Left kidney (tissue), 2 donors: ENCODE results near the gene IL16. TPM values are rescaled to one million over a fixed set of nuclear protein-coding genes. Genes with fewer than 3 reads are reported as not detected.

Source experiments
- DNase-seq: peaks from one replicate; pipeline ENCODE4 v3.0.0-alpha.2; 2013
- polyA plus RNA-seq: library from polyadenylated mRNA; unstranded; fragments of 120-200 nt; gene quantifications from one replicate; pipeline ENCODE4 v1.2.1, GENCODE V29; 2013; ENCODE audit not compliant: insufficient read length

The IL16 gene
- polyA plus RNA-seq, 1 donor: 4.9 TPM

DNA sequence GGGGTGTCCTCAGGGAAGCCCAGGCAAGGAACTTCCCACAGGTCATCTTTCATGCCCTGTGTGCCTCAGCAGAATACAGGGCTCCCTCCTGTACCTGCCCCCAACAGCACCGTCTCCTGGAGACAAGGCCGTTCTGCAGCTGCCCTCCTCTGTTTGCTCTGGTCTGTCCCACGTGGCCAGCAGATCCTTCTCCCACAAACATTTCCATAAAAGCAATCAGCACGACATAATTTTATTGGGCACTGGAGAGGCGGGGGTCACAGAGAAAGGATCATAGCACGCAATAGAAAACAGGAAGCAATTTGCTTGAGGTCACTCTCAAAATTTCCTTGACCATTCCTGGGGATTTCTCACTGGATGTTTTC, 97.8 kb downstream of the IL16 start:
- no peak for DNase-seq

- DNase-seq: no peak
Observed at GRCh38 chr15:81295486-81296121, 98.9 kb downstream of the IL16 start.

DNA sequence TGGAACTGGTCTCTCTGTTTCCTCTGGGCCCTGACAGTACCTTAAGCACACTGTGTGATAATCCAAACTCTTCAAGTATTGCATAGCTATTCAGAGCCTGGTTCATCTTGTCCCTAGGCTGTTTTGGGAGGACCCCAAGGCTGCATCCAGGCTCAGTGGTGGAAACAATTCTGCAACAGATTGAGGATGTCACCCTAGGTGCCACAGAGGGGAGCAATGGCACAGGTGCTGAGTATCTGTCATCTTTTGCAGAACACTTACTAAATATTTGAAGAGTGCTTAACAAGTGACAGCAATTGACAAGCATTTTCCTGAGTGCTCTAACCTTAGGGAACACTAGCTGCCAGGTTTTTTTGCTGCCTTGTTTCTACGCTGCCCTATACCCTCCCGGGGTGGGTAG, 99.5 kb downstream of the IL16 start:
- no peak for DNase-seq

- DNase-seq: no peak
Observed at GRCh38 chr15:81296673-81297072, 100.0 kb downstream of the IL16 start.

DNA sequence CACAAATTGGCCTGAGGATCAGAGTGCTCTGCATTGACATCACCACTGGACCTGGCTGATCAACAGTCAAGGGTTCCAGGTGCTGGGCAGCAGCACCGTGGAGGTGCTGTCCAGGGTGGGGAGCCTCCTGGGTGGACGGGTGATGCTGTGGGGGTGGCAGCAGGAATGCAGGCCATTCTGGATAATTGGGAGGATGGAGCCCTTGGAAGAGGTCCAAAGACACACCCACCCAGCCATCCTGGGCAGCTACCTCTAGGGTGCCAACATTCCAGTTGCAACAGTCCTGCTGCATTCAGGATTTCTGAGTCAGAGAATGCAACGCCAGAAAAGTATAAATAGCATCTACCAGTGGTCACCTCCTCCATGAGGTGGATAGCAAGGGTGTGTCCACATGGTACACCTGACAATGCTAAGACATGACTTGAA, 100.5 kb downstream of the IL16 start:
- no peak for DNase-seq

- no peak for DNase-seq
Observed at GRCh38 chr15:81297603-81298575, 101.2 kb downstream of the IL16 start.

- DNase-seq: no peak
Observed at GRCh38 chr15:81298611-81299010, 101.9 kb downstream of the IL16 start.

DNA sequence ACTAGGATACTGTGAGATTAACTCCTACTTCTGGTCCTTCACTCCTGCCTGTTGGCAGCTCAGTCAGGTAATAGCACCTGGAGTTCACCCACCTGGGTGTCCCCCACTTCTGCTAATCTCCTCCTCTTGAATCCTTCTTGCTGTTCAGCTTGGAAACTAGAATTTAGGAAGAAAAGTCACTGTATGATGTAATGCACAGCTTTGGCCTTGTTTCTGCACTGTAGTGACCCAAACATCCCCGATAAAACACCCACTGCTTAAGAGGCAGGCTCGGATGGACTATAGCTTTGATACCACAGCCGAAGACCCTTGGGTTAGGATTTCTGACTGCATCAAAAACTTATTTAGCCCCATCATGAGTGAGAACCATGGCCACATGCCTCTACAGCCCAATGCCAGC, 102.5 kb downstream of the IL16 start:
- no peak for DNase-seq

GRCh38 chr15:81299630-81300273, 103.1 kb downstream of the IL16 start:
- DNase-seq: no peak

DNA sequence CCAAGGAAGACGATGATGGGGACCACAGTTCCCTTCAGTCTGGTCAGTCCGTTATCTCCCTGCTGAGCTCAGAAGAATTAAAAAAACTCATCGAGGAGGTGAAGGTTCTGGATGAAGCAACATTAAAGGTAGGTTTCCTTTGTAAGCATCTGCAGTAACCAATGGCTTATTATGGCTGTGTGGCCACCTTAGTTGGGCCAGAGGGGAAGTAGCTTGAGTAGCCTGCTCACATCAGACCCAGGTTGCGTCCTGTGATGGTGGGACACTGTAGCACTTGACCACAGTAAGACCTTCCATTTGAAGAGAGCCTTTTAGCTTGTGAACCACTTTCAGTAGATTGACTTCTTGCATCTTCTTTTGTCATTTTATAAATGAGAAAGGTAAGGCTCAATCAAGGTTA, 104.7 kb downstream of the IL16 start:
- no peak for DNase-seq

- no peak for DNase-seq
Observed at GRCh38 chr15:81301815-81302399, 105.2 kb downstream of the IL16 start.

DNA sequence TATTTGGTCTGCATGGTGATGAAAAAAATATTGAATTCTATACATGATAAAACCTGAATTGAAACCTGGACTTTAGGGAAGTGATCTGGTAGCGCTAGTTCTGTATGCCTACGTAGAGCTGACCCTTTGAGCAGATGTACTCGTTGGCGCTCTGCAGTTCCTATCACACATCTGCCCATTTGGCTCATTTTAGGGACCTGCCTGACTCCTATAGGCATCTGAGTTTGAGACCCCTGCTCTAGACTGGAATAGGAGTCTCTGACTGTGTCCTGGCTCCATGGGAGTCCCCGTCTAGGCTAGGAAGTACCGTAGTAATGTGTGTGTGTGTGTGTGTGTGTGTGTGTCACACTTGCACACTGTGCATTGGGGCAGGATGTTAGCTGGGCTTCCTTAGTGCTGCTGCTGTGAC, 106.0 kb downstream of the IL16 start:
- DNase-seq: no peak

DNA sequence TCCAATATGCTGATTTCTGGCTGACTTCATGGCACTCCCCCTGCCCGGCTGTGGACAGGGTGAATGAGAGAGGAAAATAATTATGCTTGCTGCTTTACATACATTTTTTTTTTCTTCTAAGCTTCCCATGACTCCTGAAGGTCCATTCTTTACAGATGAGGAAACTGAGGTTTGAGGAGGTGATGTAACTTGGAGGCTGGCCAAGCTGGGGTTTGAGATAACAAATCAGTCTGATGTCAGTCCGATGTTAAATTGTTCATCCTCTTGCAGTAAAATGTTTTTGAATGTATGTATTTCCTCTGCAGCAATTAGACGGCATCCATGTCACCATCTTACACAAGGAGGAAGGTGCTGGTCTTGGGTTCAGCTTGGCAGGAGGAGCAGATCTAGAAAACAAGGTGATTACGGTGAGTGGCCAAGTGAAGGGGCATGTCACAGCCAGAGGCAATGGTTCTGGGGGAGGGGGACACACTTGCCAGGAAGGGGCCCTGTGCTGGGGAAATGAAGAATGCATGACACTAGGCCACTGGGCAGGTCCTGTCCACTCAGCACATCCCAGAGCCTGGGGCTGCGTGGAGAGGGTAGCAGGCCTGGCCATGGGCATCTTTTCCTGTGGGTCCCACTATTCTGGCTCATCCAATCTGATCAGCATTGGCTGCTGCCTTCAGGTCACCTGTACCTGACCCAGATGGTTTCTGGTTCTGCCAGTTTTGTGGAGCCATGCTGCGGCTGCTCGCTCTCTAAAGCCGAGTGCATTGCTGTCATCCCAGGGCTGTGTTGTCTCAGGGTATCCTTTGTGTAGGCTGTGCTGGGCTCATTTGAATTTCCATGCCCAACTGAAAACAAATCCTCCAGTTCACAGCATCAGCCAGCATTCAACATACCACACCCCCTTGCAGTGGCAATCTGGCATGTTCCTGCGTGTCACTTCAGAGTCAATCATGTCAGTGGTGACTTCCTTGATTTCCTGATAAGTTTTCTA, 106.9 kb downstream of the IL16 start:
- DNase-seq: no peak

DNA sequence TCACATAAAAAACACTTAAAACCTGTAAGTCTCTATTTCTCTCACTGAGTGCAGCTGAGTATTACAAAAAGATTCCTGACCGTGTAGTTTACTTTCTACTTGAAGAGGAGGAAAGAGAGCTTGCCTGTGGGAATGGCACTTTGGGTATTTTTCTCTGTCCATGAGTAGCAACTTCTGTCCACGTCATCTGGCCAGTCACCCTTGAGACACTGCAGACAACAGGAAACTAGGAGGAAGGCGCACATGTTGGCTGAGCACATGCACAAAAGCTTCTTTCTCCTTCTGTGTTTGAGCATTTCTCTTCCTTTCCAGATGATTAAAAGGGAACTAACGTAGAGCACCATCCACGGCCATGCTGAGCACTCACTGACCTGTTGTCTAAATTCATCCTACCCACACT, 107.5 kb downstream of the IL16 start:
- no peak for DNase-seq

DNA sequence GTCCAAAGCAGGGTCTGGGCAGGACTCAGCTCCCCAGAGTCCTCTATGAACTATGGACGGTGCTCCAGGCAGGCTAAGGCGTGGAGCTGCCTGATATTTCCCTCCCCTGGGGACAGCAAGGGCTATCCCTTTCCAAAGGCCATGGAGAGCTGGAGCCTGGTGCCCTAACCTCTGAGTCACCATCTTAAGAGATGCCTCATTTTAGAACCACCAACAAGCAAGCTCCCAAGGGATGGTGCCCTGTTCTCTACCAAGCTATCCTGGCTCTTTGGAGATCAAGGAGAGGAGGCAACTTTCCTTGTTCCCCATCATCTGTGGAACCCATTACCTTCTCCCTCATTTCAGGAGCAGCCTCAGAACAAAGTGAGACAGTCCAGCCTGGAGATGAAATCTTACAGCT, 111.6 kb downstream of the IL16 start:
- DNase-seq: no peak

GRCh38 chr15:81309647-81310450, 113.2 kb downstream of the IL16 start:
- no peak for DNase-seq

GRCh38 chr15:81310480-81310879, 113.8 kb downstream of the IL16 start:
- no peak for DNase-seq

DNA sequence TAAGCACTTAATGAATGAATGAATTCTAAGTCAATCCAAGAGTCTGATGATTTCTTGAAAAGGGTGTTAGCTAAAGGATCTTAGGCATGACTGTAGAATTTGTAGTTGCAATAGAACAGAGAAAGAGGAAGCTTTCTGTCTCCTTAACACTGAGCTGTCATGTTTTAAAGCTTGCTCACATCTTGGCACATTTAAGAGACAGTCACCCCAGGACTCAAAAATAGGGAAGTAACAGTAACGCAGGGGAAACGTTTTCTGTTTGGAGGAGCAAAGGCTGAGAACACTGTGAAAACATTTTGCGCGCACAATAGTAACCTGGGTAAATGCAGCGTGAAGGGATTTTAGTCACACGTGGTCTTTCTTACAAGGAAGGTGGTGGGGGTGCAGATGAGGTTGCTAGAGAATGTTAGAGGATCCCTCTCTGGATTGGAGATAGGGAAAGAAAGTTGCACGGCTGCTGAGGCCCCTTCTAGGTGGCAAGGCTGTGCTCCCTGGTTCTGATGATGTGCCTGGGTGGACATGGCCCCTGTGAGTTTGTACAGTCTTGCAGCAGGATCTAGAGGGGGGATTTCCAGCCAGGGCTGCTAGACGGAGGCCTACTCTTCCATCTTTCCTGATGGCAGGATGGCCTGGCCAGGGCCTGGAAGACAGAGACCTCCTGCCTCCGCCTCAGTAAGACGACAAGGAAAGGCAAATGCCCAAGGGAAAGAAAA, 115.2 kb downstream of the IL16 start:
- no peak for DNase-seq

DNA sequence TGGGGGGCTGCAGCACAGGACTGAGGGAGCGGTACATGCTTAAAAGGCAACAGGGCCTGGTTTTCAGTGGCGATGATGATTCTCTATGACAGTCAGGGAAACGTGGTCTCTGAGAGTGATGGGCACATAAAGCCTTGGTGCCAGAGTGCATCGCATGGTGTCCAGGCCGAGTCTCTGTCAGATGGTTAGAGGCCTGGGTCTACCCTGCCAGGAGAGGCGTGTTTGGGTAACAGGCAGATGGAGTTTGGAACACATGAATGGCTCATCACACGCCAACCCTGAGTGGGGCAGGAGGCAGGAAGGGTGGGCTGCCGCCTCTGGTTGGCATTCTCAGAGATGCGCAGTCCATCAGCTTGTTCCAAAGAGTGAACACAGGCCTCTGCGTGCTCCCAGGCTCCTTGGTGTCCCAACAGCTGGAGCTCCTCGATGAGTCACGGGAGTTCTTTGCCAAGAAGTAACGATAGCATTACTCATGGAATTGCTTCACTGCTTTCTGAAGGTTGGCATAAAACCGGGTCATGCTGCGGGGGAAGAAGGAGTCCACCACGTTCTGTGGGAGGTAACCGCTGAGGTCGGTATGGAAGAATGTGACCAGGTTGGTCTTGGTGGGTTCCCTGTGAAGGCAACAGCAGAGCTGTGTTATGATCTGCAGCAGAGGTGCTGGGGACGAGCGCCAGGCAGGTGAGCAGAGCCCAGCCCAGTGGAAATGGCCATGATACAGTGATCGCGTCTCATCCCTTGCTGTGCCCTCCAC, 116.3 kb downstream of the IL16 start:
- no peak for DNase-seq
